HAP-1 (cell line): ENCODE results near the gene SLC15A4.

ENCODE experiments used
- DNase-seq, 2 experiments: peaks; one replicate each; pipeline ENCODE4 v3.0.0-alpha.2; 2016 to 2020; ENCODE audit warnings: low spot score in 2 of 2
- H3K27me3 ChIP-seq: fragments of 250-450 bp; sonication (Bioruptor Pico); 2 replicates; pipeline ENCODE4 v1.5.1; 2020; ENCODE audit warnings: low read depth, mild to moderate bottlenecking, moderate library complexity
- H3K36me3 ChIP-seq: fragments of 250-450 bp; sonication (Bioruptor Pico); replicated peaks from 2 replicates; pipeline ENCODE4 v1.5.1; 2020; ENCODE audit warnings: mild to moderate bottlenecking
- H3K4me1 ChIP-seq: fragments of 250-450 bp; sonication (Bioruptor Pico); 2 replicates; pipeline ENCODE4 v1.5.1; 2020; ENCODE audit warnings: mild to moderate bottlenecking
- H3K4me3 ChIP-seq: fragments of 250-450 bp; sonication (Bioruptor Pico); 2 replicates; pipeline ENCODE4 v1.5.1; 2020; ENCODE audit warnings: mild to moderate bottlenecking, moderate library complexity
- H3K9me3 ChIP-seq: fragments of 250-450 bp; sonication (Bioruptor Pico); 2 replicates; pipeline ENCODE4 v1.5.1; 2020; ENCODE audit warnings: mild to moderate bottlenecking, moderate library complexity
- in situ Hi-C: fragments of 300-500 bp; cut with MboI; formaldehyde crosslinking; loops from 3 replicates; pipeline ENCODE4 v1.14.3; 2020; ENCODE audit warnings: low sequenced_read_pairs, inconsistent platforms, mixed read lengths

Gene SLC15A4

GRCh38 chr12:128754275-128754674, 69.5 kb downstream of the SLC15A4 start:
- Histone ChIP-seq H3K4me1 (no peaks in the 10 kb centered on the region), H3K27me3 (no peaks in the 10 kb centered on the region), H3K4me3 (no peak overlapping the region), H3K36me3 (no peaks in the 10 kb centered on the region), H3K9me3 (no peaks in the 10 kb centered on the region; the same call in 1 of the 2 replicates)
- in situ Hi-C loops, result no loop called here
- no peak for DNase-seq

- DNase-seq, result no peak
- no peaks in the 10 kb centered on the region for H3K9me3 ChIP-seq
- H3K4me3 ChIP-seq, result no peak overlapping the region
- no peaks in the 10 kb centered on the region for H3K4me1 ChIP-seq
- in situ Hi-C loops, result no loop called here
- no peaks in the 10 kb centered on the region for H3K27me3 ChIP-seq
- no peaks in the 10 kb centered on the region for H3K36me3 ChIP-seq
These were observed 70.3 kb downstream of the SLC15A4 start for GRCh38 chr12:128753438-128753837.

- in situ Hi-C loops, result no loop called here
- no peak for DNase-seq
- Histone ChIP-seq H3K4me1 (no peaks in the 10 kb centered on the region), H3K4me3 (no peak overlapping the region), H3K27me3 (no peaks in the 10 kb centered on the region), H3K36me3 (no peaks in the 10 kb centered on the region), H3K9me3 (no peaks in the 10 kb centered on the region)
These were observed 71.4 kb downstream of the SLC15A4 start for GRCh38 chr12:128752386-128752785.

GRCh38 chr12:128747441-128747840, 76.3 kb downstream of the SLC15A4 start:
- Histone ChIP-seq H3K27me3 (no peaks in the 10 kb centered on the region), H3K9me3 (no peaks in the 10 kb centered on the region), H3K4me1 (no peaks in the 10 kb centered on the region), H3K4me3 (no peak overlapping the region), H3K36me3 (no peaks in the 10 kb centered on the region)
- DNase-seq, result no peak
- in situ Hi-C loops, result no loop called here

- Histone ChIP-seq H3K36me3 (no peaks in the 10 kb centered on the region), H3K9me3 (no peaks in the 10 kb centered on the region), H3K4me3 (no peak overlapping the region), H3K27me3 (no peaks in the 10 kb centered on the region), H3K4me1 (no peaks in the 10 kb centered on the region)
- no peak for DNase-seq
- in situ Hi-C loops, result no loop called here
These were observed 77.7 kb downstream of the SLC15A4 start for GRCh38 chr12:128745772-128746689.

GRCh38 chr12:128743916-128744315, 79.8 kb downstream of the SLC15A4 start:
- H3K4me1 ChIP-seq, result no peaks in the 10 kb centered on the region
- in situ Hi-C loops, result no loop called here
- no peaks in the 10 kb centered on the region for H3K36me3 ChIP-seq
- H3K4me3 ChIP-seq, result no peak overlapping the region
- H3K27me3 ChIP-seq, result no peaks in the 10 kb centered on the region
- no peak for DNase-seq
- H3K9me3 ChIP-seq, result no peaks in the 10 kb centered on the region
